GM10847 (cell line): ENCODE measurements around the gene SPINK1.

Experiments used
- POLR2A ChIP-seq: IDR thresholded peaks from 2 replicates; pipeline ENCODE4 v1.6.1; 2011; ENCODE audit not compliant: insufficient read length; ENCODE audit errors: extremely low read depth

SPINK1 gene

GRCh38 chr5:147782110-147783028 lies 49.1 kb downstream of the SPINK1 start, which contains the start of gene JAKMIP2:
TSS of gene JAKMIP2 (minus strand) at chr5:147782728. CDS start at chr5:147671806, 110,922 bp downstream.
- TF ChIP-seq POLR2A: no peak

- TF ChIP-seq POLR2A: no peak
Observed at GRCh38 chr5:147780924-147781573, 50.4 kb downstream of the SPINK1 start.

- TF ChIP-seq POLR2A: no peak
Observed at GRCh38 chr5:147779694-147780093, 51.8 kb downstream of the SPINK1 start.

GRCh38 chr5:147776989-147777388 lies 54.5 kb downstream of the SPINK1 start:
- no peak for TF ChIP-seq POLR2A
